IMR-90 (cell line): ENCODE measurements around the gene RPS6KA2. TPM values are rescaled to one million over a fixed set of nuclear protein-coding genes. Genes with fewer than 3 reads are reported as not detected.

Experiments
- ATAC-seq: fragments of 200-7000 bp; cut with Tn5 transposase; 2 replicates; pipeline ENCODE4 v1.9.1; 2020; ENCODE audit warnings: low read depth, mild to moderate bottlenecking, moderate library complexity
- BruUV-seq: library from RNA; stranded (reverse); fragments of 400-500 nt; replicated peaks from 2 replicates; lab custom pipeline; 2021; lab: Mats Ljungman, UMichigan
- CTCF ChIA-PET: fragments of 300-600 bp; formaldehyde crosslinking; extraction: SDS; loops from one replicate; lab custom pipeline; 2021; ENCODE audit warnings: antibody characterized with exemption; lab: Yijun Ruan, JAX
- POLR2A ChIA-PET: fragments of 300-600 bp; sonication (Branson Sonifier 250); formaldehyde crosslinking; loops from one replicate; lab custom pipeline; 2022; ENCODE audit warnings: antibody characterized with exemption; ENCODE audit not compliant: unreplicated experiment; lab: Charles Lee
- DNase-seq: peaks from one replicate; pipeline ENCODE4 v3.0.0; 2013
- H2AFZ ChIP-seq: replicated peaks from 2 replicates; pipeline ENCODE3; 2013; ENCODE audit warnings: low read length, mild to moderate bottlenecking; ENCODE audit not compliant: poor library complexity
- H2AK5ac ChIP-seq: 2 replicates; pipeline ENCODE4 v1.6.1; 2013; ENCODE audit warnings: low read depth, low read length, inconsistent platforms
- H2AK9ac ChIP-seq: replicated peaks from 2 replicates; pipeline ENCODE3; 2013; ENCODE audit warnings: mild to moderate bottlenecking, low read depth, low read length, moderate library complexity; ENCODE audit not compliant: poor library complexity
- H2BK120ac ChIP-seq: 2 replicates; pipeline ENCODE4 v1.6.1; 2013; ENCODE audit warnings: low read depth, low read length, inconsistent platforms
- H2BK15ac ChIP-seq: 3 replicates; pipeline ENCODE4 v1.6.1; 2013; ENCODE audit warnings: low read depth, low read length, inconsistent platforms
- H2BK20ac ChIP-seq: 2 replicates; pipeline ENCODE4 v1.6.1; 2013; ENCODE audit warnings: low read depth, mild to moderate bottlenecking, inconsistent platforms, low read length, moderate library complexity
- H2BK5ac ChIP-seq: 2 replicates; pipeline ENCODE4 v1.6.1; 2013; ENCODE audit warnings: mild to moderate bottlenecking, low read depth, low read length, inconsistent platforms; ENCODE audit not compliant: poor library complexity, severe bottlenecking
- H3K14ac ChIP-seq: replicated peaks from 2 replicates; pipeline ENCODE4 v1.6.1; 2013; ENCODE audit warnings: low read depth, low read length, inconsistent platforms
- H3K18ac ChIP-seq: 2 replicates; pipeline ENCODE4 v1.6.1; 2013; ENCODE audit warnings: low read depth, low read length, control low read depth
- H3K23ac ChIP-seq: 2 replicates; pipeline ENCODE4 v1.6.1; 2013; ENCODE audit warnings: low read depth, low read length, inconsistent platforms
- H3K27ac ChIP-seq: 2 replicates; pipeline ENCODE4 v1.5.1; 2013; ENCODE audit warnings: mild to moderate bottlenecking, control low read depth, low read length; ENCODE audit not compliant: insufficient read depth
- H3K27me3 ChIP-seq: 2 replicates; pipeline ENCODE4 v1.6.1; 2013; ENCODE audit warnings: low read length; ENCODE audit not compliant: control insufficient read depth, insufficient read depth
- H3K36me3 ChIP-seq: 2 replicates; pipeline ENCODE4 v1.6.1; 2013; ENCODE audit warnings: low read length, mixed read lengths; ENCODE audit not compliant: control insufficient read depth, insufficient read depth
- H3K4ac ChIP-seq: 2 replicates; pipeline ENCODE4 v1.6.1; 2013; ENCODE audit warnings: low read depth, low read length, inconsistent platforms
- H3K4me1 ChIP-seq: 2 replicates; pipeline ENCODE4 v1.6.1; 2013; ENCODE audit warnings: low read length, mixed read lengths; ENCODE audit not compliant: control insufficient read depth, insufficient read depth
- H3K4me2 ChIP-seq: 2 replicates; pipeline ENCODE4 v1.6.1; 2013; ENCODE audit warnings: low read depth, mild to moderate bottlenecking, control low read depth, low read length, moderate library complexity
- H3K4me3 ChIP-seq: 2 replicates; pipeline ENCODE4 v1.5.1; 2013; ENCODE audit warnings: low read depth, mild to moderate bottlenecking, control low read depth, low read length, moderate library complexity; ENCODE audit not compliant: insufficient read depth
- H3K56ac ChIP-seq: 2 replicates; pipeline ENCODE4 v1.6.1; 2013; ENCODE audit warnings: low read length, inconsistent platforms; ENCODE audit not compliant: insufficient read depth; ENCODE audit errors: extremely low read depth
- H3K79me1 ChIP-seq, 2 experiments: 2 replicates each; pipeline ENCODE4 v1.6.1; 2013; ENCODE audit warnings: low read length in 2 of 2, inconsistent platforms in 1 of 2, low read depth in 1 of 2
- H3K9ac ChIP-seq: 2 replicates; pipeline ENCODE4 v1.6.1; 2013; ENCODE audit warnings: low read depth, low read length, control low read depth
- H3K9me1 ChIP-seq: 2 replicates; pipeline ENCODE4 v1.6.1; 2013; ENCODE audit warnings: low read length, inconsistent platforms; ENCODE audit not compliant: insufficient read depth
- H3K9me3 ChIP-seq: 2 replicates; pipeline ENCODE4 v1.6.1; 2013; ENCODE audit warnings: low read length; ENCODE audit not compliant: control insufficient read depth, insufficient read depth
- H4K20me1 ChIP-seq: 2 replicates; pipeline ENCODE4 v1.6.1; 2013; ENCODE audit warnings: low read length, inconsistent platforms; ENCODE audit not compliant: insufficient read depth
- H4K5ac ChIP-seq: 2 replicates; pipeline ENCODE4 v1.6.1; 2013; ENCODE audit warnings: mild to moderate bottlenecking, low read depth, low read length, control low read depth
- H4K8ac ChIP-seq, 2 experiments: 2 replicates each; pipeline ENCODE4 v1.6.1; 2013; ENCODE audit warnings: low read depth in 2 of 2, low read length in 2 of 2, control low read depth in 1 of 2, inconsistent platforms in 1 of 2
- H4K91ac ChIP-seq: 2 replicates; pipeline ENCODE4 v1.6.1; 2013; ENCODE audit warnings: low read depth, low read length, inconsistent platforms; ENCODE audit not compliant: insufficient read depth
- CHD1 ChIP-seq: IDR thresholded peaks from 2 replicates; pipeline ENCODE4 v1.6.1; 2012; ENCODE audit warnings: low read depth, low read length, improper control_type of control experiment
- MAZ ChIP-seq: IDR thresholded peaks from 2 replicates; pipeline ENCODE4 v1.6.1; 2012; ENCODE audit warnings: low read depth, mild to moderate bottlenecking, low read length, improper control_type of control experiment, moderate library complexity, borderline replicate concordance
- WGBS, 2 experiments: methylation state at CpG; one replicate each; pipeline versions ENCODE4 v1.1.5 to v1.1.7; 2013; ENCODE audit warnings: missing lambda C conversion rate in 2 of 2; ENCODE audit not compliant: insufficient read length in 1 of 2; ENCODE audit errors: extremely low coverage in 2 of 2; 5-methylcytosine and 5-hydroxymethylcytosine counted together
- dilution Hi-C: fragments of 300-500 bp; cut with HindIII; formaldehyde crosslinking; loops from one replicate; pipeline ENCODE4 v1.14.3; 2018; ENCODE audit warnings: low sequenced_read_pairs; ENCODE audit not compliant: unreplicated experiment
- in situ Hi-C: fragments of 300-500 bp; cut with MboI; formaldehyde crosslinking; loops from 3 replicates; pipeline ENCODE4 v1.14.3; 2019; ENCODE audit warnings: low sequenced_read_pairs, inconsistent platforms, mixed read lengths
- intact Hi-C: fragments of 100-400 bp; cut with micrococcal nuclease; formaldehyde crosslinking; loops from 2 replicates; pipeline ENCODE4 v1.10.0; 2022
- polyA plus RNA-seq, 3 experiments: library from polyadenylated mRNA; depleted of rRNA; stranded (reverse); fragments of >200 nt; gene quantifications; 2 replicates each; pipeline ENCODE4 v1.2.3, GENCODE V29; 2012; ENCODE audit warnings: low replicate concordance in 1 of 3
- total RNA-seq: library from RNA; depleted of rRNA; stranded (reverse); fragments of >200 nt; gene quantifications from 2 replicates; pipeline ENCODE4 v1.2.3, GENCODE V29; 2012

Gene RPS6KA2
- total and polyA plus RNA-seq, 2 of the 4 experiments (the other 2 are of a cell fraction), result 26.9 to 31.3 TPM

- dilution Hi-C loops (no loop called here), in situ Hi-C loops (no loop called here), intact Hi-C loops (no loop called here)
- TF ChIP-seq CHD1, result no peak
- no peak for TF ChIP-seq MAZ
- H3K79me1 ChIP-seq, result peaks cover 39 to 67% of the 10 kb centered on the region in 2 experiments
- H2AK9ac ChIP-seq, result no peak overlapping the region
- peak overlapping the region; percentile 92 for H3K27ac ChIP-seq
- H3K4me1 ChIP-seq, result peaks cover 43% of the 10 kb centered on the region
- peak overlapping the region; percentile 78 for H3K14ac ChIP-seq
- H2BK5ac ChIP-seq, result peak overlapping the region; percentile 92
- DNase-seq, result no peak
- H3K4ac ChIP-seq, result peak overlapping the region; percentile 93
- H2BK120ac ChIP-seq, result peak overlapping the region; percentile 96
- H2BK20ac ChIP-seq, result peak overlapping the region; percentile 96
- H2AK5ac ChIP-seq, result peak overlapping the region; percentile 90
- H4K8ac ChIP-seq, result peak overlapping the region; percentile 40 to 80
- no peak overlapping the region for H3K4me3 ChIP-seq
- H4K5ac ChIP-seq, result peak overlapping the region; percentile 77
- peak overlapping the region; percentile 95 for H4K91ac ChIP-seq
- peak overlapping the region; percentile 95 for H3K18ac ChIP-seq
- WGBS, 2 experiments, result 94% methylated on average over 3 of the region's 10 CpGs; no CpG with 5 or more reads in 1 of the 2 experiments
- no peaks in the 10 kb centered on the region for H4K20me1 ChIP-seq
- ChIA-PET CTCF (no interaction called here), POLR2A (no interaction called here)
- ATAC-seq, result no peak
- H3K9me3 ChIP-seq, result no peaks in the 10 kb centered on the region
- H3K9ac ChIP-seq, result no peak overlapping the region
- H3K9me1 ChIP-seq, result peaks cover 31% of the 10 kb centered on the region
- no TSS peak for BruUV-seq
- H3K56ac ChIP-seq, result peak overlapping the region; percentile 8; the same call in 1 of the 2 replicates
- H3K23ac ChIP-seq, result peak overlapping the region; percentile 87
- peaks cover 7% of the 10 kb centered on the region; the same call in 1 of the 2 replicates for H3K36me3 ChIP-seq
- peak overlapping the region; percentile 30 for H3K4me2 ChIP-seq
- H3K27me3 ChIP-seq, result no peaks in the 10 kb centered on the region
- H2BK15ac ChIP-seq, result peak overlapping the region; percentile 71; the same call in 2 of the 3 replicates
- H2AFZ ChIP-seq, result no peak overlapping the region
Observed at GRCh38 chr6:166597711-166598440, 29.2 kb downstream of the RPS6KA2 start.
